Vagina (tissue), 2 donors: ENCODE data around the gene NBL1. TPM values are rescaled to one million over a fixed set of nuclear protein-coding genes. Genes with fewer than 3 reads are reported as not detected.

Experiments
- DNase-seq, 2 donors: peaks; one replicate each; pipeline ENCODE4 v3.0.0-alpha.2; 2017; ENCODE audit errors: extremely low spot score in 2 of 2
- H3K27ac ChIP-seq: fragments of 200-600 bp; sonication (generic); one replicate; pipeline ENCODE4 v1.5.1; 2019
- H3K27me3 ChIP-seq: fragments of 200-600 bp; sonication (generic); one replicate; pipeline ENCODE4 v1.5.1; 2019
- H3K36me3 ChIP-seq, 2 donors: fragments of 200-600 bp; sonication (generic); one replicate each; pipeline ENCODE4 v1.5.1; 2017 to 2019
- H3K4me1 ChIP-seq: fragments of 200-600 bp; sonication (generic); one replicate; pipeline ENCODE4 v1.5.1; 2019
- H3K4me3 ChIP-seq, 2 donors: fragments of 200-600 bp; sonication (generic); 1 replicate in 1 of 2; 2 replicates in 1 of 2; pipeline ENCODE4 v1.5.1; 2016 to 2019
- H3K9me3 ChIP-seq: fragments of 200-600 bp; sonication (generic); one replicate; pipeline ENCODE4 v1.5.1; 2019
- CTCF ChIP-seq, 3 experiments: fragments of 450-650 bp in 2 of 3; fragments of 200-600 bp in 1 of 3; sonication (generic) in 1 of 3; IDR thresholded peaks; one replicate each; pipeline ENCODE4 v1.5.1; 2017 to 2019; ENCODE audit warnings: antibody characterized with exemption in 3 of 3, mild to moderate bottlenecking in 2 of 3, moderate library complexity in 2 of 3
- POLR2A ChIP-seq, 2 donors: fragments of 450-650 bp; IDR thresholded peaks; one replicate each; pipeline ENCODE4 v1.6.1; 2017; ENCODE audit warnings: antibody characterized with exemption in 2 of 2, mild to moderate bottlenecking in 2 of 2, moderate library complexity in 2 of 2
- POLR2AphosphoS5 ChIP-seq, 2 donors: sonication (generic); formaldehyde crosslinking; IDR thresholded peaks; one replicate each; pipeline ENCODE4 v1.9.0; 2017; ENCODE audit warnings: antibody characterized with exemption in 2 of 2, mild to moderate bottlenecking in 2 of 2, low read depth in 1 of 2; ENCODE audit not compliant: insufficient read depth in 1 of 2
- intact Hi-C: fragments of 100-400 bp; cut with DNase I; formaldehyde crosslinking; loops from one replicate; pipeline ENCODE4 v1.15.1; 2023
- total RNA-seq: library from RNA; depleted of rRNA; stranded (reverse); fragments of >200 nt; gene quantifications from one replicate; pipeline ENCODE4 v1.2.3, GENCODE V29; 2016

Gene NBL1
- total RNA-seq, 1 donor from 2014 or later, result 148 TPM

- no peak for DNase-seq
- intact Hi-C loops, result loop anchor here (5.0 kb wide), 1 partner anchor 261 kb away; no protein-coding TSS in a partner anchor
- TF ChIP-seq POLR2A (IDR thresholded peaks at IDR 0.05) (no peak), CTCF (IDR thresholded peaks at IDR 0.05) (no peak), POLR2AphosphoS5 (IDR thresholded peaks at IDR 0.05; ENCODE audit: insufficient read depth in 1 of 2, low read depth in 1 of 2) (no peak)
- no peaks in the 10 kb centered on the region for H3K27me3 ChIP-seq
- peak overlapping the region; percentile 82 to 94 for H3K4me3 ChIP-seq
- no peaks in the 10 kb centered on the region for H3K36me3 ChIP-seq
- H3K9me3 ChIP-seq, result no peaks in the 10 kb centered on the region
- H3K4me1 ChIP-seq, result peaks cover 78% of the 10 kb centered on the region
- peak overlapping the region; percentile 96 for H3K27ac ChIP-seq
Measured at GRCh38 chr1:19648239-19648638, 4.1 kb downstream of the NBL1 start.

- Histone ChIP-seq H3K4me3 (peak overlapping the region; percentile 82 to 94), H3K4me1 (peaks cover 82% of the 10 kb centered on the region)
- intact Hi-C loops, result loop anchor here (5.0 kb wide), 1 partner anchor 261 kb away; no protein-coding TSS in a partner anchor
Measured at GRCh38 chr1:19648689-19649088, 4.6 kb downstream of the NBL1 start.

GRCh38 chr1:19650416-19651140, 6.5 kb downstream of the NBL1 start:
- TF ChIP-seq POLR2AphosphoS5 (IDR thresholded peaks at IDR 0.05; ENCODE audit: insufficient read depth in 1 of 2, low read depth in 1 of 2) (peak in 1 of 2 donors; percentile 50), CTCF (IDR thresholded peaks at IDR 0.05) (no peak)
- intact Hi-C loops, result loop anchor here (5.0 to 10.0 kb wide), 3 partner anchors 308 to 436 kb away; partner anchors contain the start of gene UBR4
- H3K4me3 ChIP-seq, result peak overlapping the region; percentile 24 to 36
- peaks cover 96% of the 10 kb centered on the region for H3K4me1 ChIP-seq
- DNase-seq, result no peak
- H3K36me3 ChIP-seq, result peaks cover 0 to 16% of the 10 kb centered on the region in 2 donors
- no peaks in the 10 kb centered on the region for H3K27me3 ChIP-seq
- H3K27ac ChIP-seq, result peak overlapping the region; percentile 96
- no peaks in the 10 kb centered on the region for H3K9me3 ChIP-seq

More at GRCh38 chr1:19648689-19649088, 4.6 kb downstream of the NBL1 start:
- Histone ChIP-seq H3K9me3 (no peaks in the 10 kb centered on the region), H3K36me3 (no peaks in the 10 kb centered on the region), H3K27me3 (no peaks in the 10 kb centered on the region), H3K27ac (peak overlapping the region; percentile 96)
- DNase-seq, result no peak
- no peak for TF ChIP-seq POLR2AphosphoS5 (IDR thresholded peaks at IDR 0.05; ENCODE audit: insufficient read depth in 1 of 2, low read depth in 1 of 2)
- no peak for TF ChIP-seq POLR2A (IDR thresholded peaks at IDR 0.05)
- peak in 2 of 3 experiments; percentile 5 to 33 for TF ChIP-seq CTCF (IDR thresholded peaks at IDR 0.05)

GRCh38 chr1:19651141-19651737, 7.1 kb downstream of the NBL1 start:
- DNase-seq, result no peak
- peak overlapping the region; percentile 24 to 36 for H3K4me3 ChIP-seq
- peaks cover 0 to 23% of the 10 kb centered on the region in 2 donors for H3K36me3 ChIP-seq
- intact Hi-C loops, result loop anchor here (5.0 to 10.0 kb wide), 3 partner anchors 309 to 436 kb away; partner anchors contain the start of gene UBR4
- no peaks in the 10 kb centered on the region for H3K27me3 ChIP-seq
- no peaks in the 10 kb centered on the region for H3K9me3 ChIP-seq
- peaks cover 95% of the 10 kb centered on the region for H3K4me1 ChIP-seq
- H3K27ac ChIP-seq, result peak overlapping the region; percentile 96
- TF ChIP-seq POLR2A (IDR thresholded peaks at IDR 0.05), result no peak
- TF ChIP-seq CTCF (IDR thresholded peaks at IDR 0.05), result peak in 2 of 3 experiments; percentile 55 to 76
- peak in 1 of 2 donors; percentile 28 for TF ChIP-seq POLR2AphosphoS5 (IDR thresholded peaks at IDR 0.05; ENCODE audit: insufficient read depth in 1 of 2, low read depth in 1 of 2)
